ENCODE measurements around the gene ZNF782.
"Not testable (repeated sequence)": the region's sequence is repeated elsewhere in the genome, so short reads cannot be mapped to it uniquely, and the experiment has no call there.

The ZNF782 gene

DNA sequence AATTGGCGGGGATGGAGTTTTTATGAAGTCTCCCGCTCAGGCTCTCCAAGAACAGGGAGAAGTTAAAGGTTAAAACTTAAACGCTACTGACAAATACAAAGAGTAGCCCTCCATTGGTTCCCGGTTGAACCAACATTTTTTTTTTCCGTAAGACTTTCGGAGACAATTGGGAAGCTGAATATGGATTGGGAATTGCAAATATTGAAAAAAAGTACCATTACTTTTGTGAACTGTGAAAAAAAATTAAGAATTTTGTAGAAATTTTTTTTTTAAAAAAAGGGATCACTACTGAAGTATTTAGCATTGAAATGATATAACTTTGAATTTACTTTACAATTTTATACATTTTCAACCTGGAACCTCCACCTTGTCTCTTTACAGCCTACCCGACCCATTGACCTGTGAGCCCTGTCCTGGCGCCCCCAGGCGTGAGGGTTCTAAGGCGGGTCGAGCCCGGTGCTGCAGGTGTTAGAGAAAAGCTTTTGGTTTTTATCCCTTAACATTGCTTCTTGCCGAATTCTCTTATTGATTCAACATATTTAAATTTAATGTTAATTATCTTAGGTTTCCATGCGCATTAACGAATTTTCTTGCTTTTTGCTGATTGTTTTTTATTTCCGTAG lies 448 bp upstream of the ZNF782 start:
- no peak for DNase-seq (ENCODE audit: low read depth in 2 of 2)

DNA sequence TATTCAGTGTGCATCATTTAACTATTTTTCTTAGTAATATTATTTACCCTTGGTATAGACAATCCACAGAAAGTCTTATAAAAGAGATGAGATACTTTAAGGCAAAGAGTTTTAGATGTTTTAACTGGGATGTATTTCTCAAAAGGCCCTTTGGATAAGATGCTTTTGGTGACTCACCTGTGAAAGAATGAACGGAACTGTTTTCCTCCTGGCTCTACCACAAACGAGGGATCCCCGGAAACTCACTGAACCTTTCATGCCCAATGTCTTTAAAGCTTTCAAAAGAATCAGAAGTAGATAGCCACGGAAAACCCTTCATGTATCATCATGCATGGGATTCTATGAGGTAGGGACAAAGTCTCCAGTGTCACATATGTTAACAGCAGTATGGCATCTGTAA lies 1.6 kb downstream of the ZNF782 start:
- DNase-seq (ENCODE audit: low read depth in 2 of 2): no peak

DNA sequence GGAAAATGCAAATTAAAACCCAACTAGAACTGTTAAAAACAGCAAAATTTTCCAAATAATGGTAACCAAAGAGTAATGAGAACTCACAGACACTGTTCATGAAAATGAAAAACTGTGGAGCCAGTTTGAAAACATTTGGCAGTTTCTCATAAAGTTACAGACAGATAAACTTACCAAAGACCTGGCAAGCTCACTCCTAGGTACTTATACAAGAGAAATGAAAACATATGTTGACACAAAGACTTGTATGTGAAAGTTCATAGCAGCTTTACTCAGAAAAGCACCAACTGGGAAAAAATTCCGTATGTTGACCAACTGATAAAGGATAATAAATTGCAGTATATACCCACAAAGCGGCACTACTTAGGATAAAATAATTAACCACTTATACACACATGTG lies 10.3 kb downstream of the ZNF782 start:
- no peak for DNase-seq (ENCODE audit: low read depth in 2 of 2)

DNA sequence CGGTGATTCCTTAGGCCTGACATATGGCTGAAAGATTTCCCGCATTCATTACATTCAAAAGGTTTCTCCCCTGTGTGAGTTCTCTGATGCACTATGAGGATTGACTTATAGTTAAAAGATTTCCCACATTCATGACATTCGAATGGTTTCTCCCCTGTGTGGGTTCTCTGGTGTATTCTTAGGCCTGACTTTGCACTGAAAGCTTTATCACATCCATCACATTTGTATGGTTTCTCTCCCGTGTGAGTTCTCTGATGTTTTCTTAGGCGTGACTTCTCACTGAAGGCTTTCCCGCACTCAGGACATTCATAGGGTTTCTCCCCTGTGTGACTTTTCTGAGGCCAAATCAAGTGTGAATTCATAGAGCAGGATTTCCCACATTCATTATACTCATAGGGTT lies 35.8 kb downstream of the ZNF782 start:
- no peak for DNase-seq (ENCODE audit: low read depth in 2 of 2)

DNA sequence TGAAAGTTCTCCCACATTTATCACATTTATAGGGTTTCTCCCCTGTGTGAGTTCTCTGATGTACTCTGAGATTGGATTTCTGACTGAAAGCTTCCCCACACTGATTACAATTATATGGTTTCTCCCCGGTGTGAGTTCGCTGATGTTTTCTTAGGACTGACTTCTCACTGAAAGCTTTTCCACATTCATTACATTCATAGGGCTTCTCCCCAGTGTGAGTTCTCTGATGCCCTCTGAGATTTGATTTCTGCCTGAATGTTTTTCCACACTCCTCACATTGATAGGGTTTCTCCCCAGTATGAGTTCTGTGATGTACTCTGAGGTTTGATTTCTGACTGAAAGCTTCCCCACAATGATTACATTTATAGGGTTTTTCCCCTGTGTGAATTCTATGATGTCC lies 36.3 kb downstream of the ZNF782 start:
- no peak for DNase-seq (ENCODE audit: low read depth in 2 of 2)

DNA sequence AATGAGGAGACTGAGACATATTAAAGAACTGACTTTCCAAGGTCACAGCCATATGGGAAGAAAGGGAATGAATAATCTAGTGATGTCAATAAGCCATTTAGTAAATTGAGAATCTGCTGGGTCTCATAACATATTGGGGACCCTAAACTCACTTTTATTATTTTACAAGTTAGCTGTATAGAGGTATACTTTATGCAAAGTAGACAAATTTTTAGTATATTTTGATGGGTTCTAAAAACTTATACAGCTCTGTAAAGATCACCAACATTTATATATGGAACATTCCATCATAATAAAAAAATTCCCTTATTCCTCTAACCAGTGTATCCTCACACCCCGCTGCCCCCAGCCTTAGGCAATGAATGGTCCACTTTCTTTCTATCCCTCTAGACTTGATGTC lies 40.7 kb downstream of the ZNF782 start:
- DNase-seq (ENCODE audit: low read depth in 2 of 2): no peak

DNA sequence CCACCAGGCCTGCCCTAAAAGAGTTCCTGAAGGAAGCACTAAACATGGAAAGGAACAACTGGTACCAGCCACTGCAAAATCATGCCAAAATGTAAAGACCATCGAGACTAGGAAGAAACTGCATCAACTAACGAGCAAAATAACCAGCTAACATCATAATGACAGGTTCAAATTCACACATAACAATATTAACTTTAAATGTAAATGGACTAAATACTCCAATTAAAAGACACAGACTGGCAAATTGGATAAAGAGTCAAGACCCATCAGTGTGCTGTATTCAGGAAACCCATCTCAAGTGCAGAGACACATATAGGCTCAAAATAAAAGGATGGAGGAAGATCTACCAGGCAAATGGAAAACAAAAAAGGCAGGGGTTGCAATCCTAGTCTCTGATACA lies 55.4 kb downstream of the ZNF782 start:
- not testable (repeated sequence) for DNase-seq (ENCODE audit: low read depth in 2 of 2)

DNA sequence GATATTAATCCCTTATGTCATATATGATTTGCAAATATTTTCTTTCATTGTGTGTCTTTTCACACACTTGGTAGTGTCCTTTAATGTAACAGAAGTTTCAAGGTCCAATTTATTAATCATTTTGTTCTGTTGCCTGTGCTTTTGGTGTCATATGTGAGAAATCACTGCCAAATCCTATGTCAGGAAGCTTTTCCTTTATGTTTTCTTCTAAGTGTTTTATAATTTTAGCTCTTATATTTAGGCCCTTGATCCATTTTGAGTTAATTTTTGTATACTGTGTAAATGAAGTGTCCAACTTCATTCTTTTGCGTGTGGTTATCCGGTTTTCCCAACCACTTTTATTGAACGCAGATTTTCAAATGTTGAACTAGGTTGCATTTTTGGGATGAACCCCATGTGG lies 70.3 kb downstream of the ZNF782 start:
- no peak for DNase-seq (ENCODE audit: low read depth in 2 of 2)

DNA sequence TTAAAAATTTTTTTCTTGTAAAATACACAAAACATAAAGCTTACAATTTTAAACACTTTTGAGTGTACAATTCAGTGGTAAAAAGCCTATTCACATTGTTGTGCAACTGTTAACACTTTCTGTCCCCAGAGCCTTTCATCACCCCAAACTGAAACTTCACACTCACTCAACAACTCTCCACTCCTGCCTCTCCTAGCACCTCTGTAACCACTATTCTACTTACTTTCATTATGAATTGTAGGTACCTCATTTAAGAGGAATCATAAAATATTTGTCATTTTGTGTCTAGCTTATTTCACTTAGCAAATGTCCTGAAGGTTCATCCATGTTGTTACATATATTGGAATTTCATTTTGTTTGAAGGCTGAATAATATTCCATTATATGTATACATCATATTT lies 72.1 kb downstream of the ZNF782 start:
- DNase-seq (ENCODE audit: low read depth in 2 of 2): no peak

DNA sequence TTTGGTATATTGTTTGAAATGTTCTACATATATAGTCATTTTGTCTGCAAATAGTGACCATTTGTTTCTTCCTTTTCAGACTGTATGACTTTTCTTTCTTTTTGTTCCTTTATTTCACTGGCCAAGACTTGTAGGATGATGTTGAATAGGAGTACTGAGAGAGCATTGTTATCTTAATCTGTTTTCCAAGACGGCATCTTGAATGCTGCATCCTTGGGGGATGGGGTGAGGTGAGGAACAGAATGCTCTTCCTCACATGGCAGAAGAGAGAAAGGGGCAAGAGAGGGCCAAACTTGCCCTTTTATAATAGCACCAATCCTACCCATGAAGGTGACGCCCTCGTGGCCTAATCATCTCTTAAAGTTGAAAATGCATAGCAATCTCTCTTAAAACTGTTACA lies 72.8 kb downstream of the ZNF782 start:
- DNase-seq (ENCODE audit: low read depth in 2 of 2): no peak

DNA sequence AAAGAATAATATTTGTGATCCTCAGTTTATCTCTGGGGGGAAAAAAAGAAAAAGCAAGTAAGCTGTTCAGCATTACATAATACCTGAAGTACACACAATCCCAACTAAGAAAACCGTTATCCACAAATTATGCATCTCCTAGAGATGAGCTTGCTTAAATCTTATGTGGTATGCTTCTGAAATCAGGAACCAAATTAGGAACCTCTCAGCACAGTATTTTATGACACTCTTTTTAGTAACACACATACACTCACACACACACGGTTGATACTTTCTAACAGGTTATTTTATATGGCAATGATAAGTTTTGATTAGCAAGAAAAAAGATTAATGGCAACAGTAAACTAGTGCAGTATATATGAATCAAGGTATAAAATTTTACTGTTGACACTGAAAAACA lies 75.2 kb downstream of the ZNF782 start:
- DNase-seq (ENCODE audit: low read depth in 2 of 2): no peak

DNA sequence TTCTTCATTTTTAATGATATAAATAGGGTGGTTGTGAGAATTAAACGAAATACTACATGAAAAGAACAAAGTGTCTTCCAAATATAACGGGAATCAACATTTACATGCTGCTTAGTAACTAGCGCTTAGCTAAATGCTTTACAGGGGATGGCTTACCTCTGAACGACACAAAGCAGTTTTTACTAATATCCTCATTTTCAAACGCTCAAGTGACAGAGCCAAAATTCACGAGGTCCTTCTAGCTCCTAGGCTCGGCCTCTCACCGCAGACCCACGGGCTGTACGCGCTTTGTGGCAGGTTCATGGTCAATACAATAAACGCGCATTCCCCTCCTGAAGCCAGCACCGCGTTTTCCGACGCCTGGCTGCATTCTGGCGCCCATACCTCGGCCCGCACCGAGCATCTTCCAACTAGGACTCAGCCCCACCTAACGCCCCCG lies 76.9 kb downstream of the ZNF782 start:
- DNase-seq (ENCODE audit: low read depth in 2 of 2): no peak

DNA sequence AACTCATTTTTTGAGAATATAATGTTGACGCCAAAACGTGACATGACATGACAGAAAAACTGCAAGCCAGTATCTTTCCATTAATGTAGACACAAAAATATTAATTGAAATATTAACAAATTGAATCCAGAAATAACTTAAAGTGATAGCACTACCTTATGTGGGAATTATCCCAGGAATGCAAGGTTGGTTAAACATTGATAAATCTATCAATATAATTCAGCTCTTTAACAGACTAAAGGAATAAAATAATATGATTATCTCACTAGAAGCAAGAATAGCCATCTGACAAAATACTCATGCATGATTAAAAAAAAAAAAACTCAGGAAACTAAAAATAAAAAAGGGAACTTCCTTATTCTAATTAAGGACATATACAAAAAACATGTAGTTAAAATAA lies 83.2 kb downstream of the ZNF782 start:
- DNase-seq (ENCODE audit: low read depth in 2 of 2): no peak

DNA sequence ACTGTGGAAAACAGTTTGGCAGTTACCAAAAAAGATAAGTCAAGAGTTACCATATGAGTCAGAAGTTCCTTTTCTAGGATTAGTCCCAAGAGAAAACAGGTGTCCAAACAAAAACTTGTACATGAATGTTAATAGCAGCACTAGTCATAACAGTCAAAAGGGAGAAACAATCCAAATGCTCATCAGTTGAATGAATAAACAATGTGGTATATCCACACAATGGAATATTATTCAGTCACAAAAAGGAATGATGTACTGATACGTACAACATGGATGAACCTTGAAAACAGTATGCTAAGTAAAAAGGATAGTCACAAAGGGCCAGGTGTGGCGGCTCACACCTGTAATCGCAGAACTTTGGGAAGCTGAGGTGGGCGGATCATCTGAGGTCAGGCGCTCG lies 84.3 kb downstream of the ZNF782 start:
- DNase-seq (ENCODE audit: low read depth in 2 of 2): no peak
